SU-DHL-6 (cell line): ENCODE results near the gene AGO4.

Source experiments
- EZH2phosphoT487 ChIP-seq: fragments of 200-600 bp; sonication (generic), shearing (Covaris generic); conservative IDR thresholded peaks from 2 replicates; pipeline ENCODE4 v1.6.1; 2018; ENCODE audit warnings: mild to moderate bottlenecking, antibody characterized with exemption, low read length, moderate library complexity, mixed read lengths
- TF ChIP-seq, protein P1 (sequence below): fragments of 200-600 bp; sonication (generic); IDR thresholded peaks from one replicate; pipeline ENCODE4 v1.5.1; 2017; ENCODE audit warnings: antibody characterized with exemption, mild to moderate bottlenecking, low read length, moderate library complexity; ENCODE audit not compliant: insufficient read depth, poor library complexity, severe bottlenecking

DNA sequence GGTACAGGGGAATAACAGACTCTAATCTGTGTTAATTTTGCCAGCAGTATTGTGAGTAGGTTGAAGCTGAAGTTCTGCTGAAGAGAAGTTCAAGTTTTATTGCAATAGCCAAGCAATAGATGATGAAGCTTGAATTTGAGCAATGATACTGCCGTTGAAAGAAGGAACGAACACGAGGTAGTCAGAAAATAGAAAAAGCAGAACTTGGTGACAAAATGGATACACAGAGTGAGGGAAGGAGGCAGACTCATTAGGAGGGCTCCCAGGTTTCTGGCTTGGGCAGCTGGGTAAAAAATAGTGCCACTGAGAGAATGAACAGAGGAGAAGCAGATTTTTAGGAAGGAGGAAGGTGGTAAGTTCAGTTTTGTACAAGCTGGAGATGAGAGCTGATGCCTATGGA lies 52.9 kb downstream of the AGO4 start:
- TF ChIP-seq, protein P1, sequence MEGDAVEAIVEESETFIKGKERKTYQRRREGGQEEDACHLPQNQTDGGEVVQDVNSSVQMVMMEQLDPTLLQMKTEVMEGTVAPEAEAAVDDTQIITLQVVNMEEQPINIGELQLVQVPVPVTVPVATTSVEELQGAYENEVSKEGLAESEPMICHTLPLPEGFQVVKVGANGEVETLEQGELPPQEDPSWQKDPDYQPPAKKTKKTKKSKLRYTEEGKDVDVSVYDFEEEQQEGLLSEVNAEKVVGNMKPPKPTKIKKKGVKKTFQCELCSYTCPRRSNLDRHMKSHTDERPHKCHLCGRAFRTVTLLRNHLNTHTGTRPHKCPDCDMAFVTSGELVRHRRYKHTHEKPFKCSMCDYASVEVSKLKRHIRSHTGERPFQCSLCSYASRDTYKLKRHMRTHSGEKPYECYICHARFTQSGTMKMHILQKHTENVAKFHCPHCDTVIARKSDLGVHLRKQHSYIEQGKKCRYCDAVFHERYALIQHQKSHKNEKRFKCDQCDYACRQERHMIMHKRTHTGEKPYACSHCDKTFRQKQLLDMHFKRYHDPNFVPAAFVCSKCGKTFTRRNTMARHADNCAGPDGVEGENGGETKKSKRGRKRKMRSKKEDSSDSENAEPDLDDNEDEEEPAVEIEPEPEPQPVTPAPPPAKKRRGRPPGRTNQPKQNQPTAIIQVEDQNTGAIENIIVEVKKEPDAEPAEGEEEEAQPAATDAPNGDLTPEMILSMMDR = no peak
- no peak for TF ChIP-seq EZH2phosphoT487
